HepG2 (cell line): ENCODE results near the gene HHEX. TPM values are rescaled to one million over a fixed set of nuclear protein-coding genes. Genes with fewer than 3 reads are reported as not detected.
A peak's percentile ranks its signal among the peaks of the same experiment; 100 is the strongest.

Experiments used
- CEBPG ChIP-seq: IDR thresholded peaks from 2 replicates; pipeline ENCODE4 v1.6.1; 2016
- CEBPZ ChIP-seq: IDR thresholded peaks from 2 replicates; pipeline ENCODE4 v1.6.1; 2012; ENCODE audit warnings: low read length, improper control_type of control experiment
- EED ChIP-seq: sonication (generic); formaldehyde crosslinking; IDR thresholded peaks from 2 replicates; pipeline ENCODE4 v1.5.0; 2020; ENCODE audit warnings: mild to moderate bottlenecking, missing genetic modification reagents
- ELF1 ChIP-seq: sonication (generic); formaldehyde crosslinking; IDR thresholded peaks from 2 replicates; pipeline ENCODE4 v1.4.0; 2020; ENCODE audit warnings: missing genetic modification reagents
- ETV5 ChIP-seq: IDR thresholded peaks from 2 replicates; pipeline ENCODE4 v1.6.1; 2018; ENCODE audit warnings: missing biosample characterization, missing genetic modification reagents, inconsistent platforms, borderline replicate concordance
- GFI1 ChIP-seq: sonication (generic); formaldehyde crosslinking; IDR thresholded peaks from 2 replicates; pipeline ENCODE4 v1.5.0; 2020; ENCODE audit warnings: missing genetic modification reagents, mild to moderate bottlenecking, borderline replicate concordance
- JUN ChIP-seq: sonication (generic); formaldehyde crosslinking; IDR thresholded peaks from 2 replicates; pipeline ENCODE4 v1.4.0; 2020; ENCODE audit warnings: mild to moderate bottlenecking, missing genetic modification reagents
- KLF16 ChIP-seq, 2 experiments: sonication (generic) in 1 of 2; formaldehyde crosslinking in 1 of 2; IDR thresholded peaks; 2 replicates each; pipeline versions ENCODE4 v1.6.1 to v1.8.0; 2016 to 2023; ENCODE audit warnings: missing genetic modification reagents in 2 of 2, missing compliant biosample characterization in 1 of 2
- MED8 ChIP-seq: sonication (generic); formaldehyde crosslinking; IDR thresholded peaks from 2 replicates; pipeline ENCODE4 v1.8.1; 2023; ENCODE audit warnings: mild to moderate bottlenecking, missing genetic modification reagents; ENCODE audit not compliant: insufficient replicate concordance
- MIXL1 ChIP-seq: IDR thresholded peaks from 2 replicates; pipeline ENCODE4 v1.6.1; 2016
- REPIN1 ChIP-seq: sonication (generic); formaldehyde crosslinking; IDR thresholded peaks from 2 replicates; pipeline ENCODE4 v1.8.0; 2022; ENCODE audit warnings: missing genetic modification reagents, low read depth, mild to moderate bottlenecking, borderline replicate concordance
- SP2 ChIP-seq: sonication (generic); formaldehyde crosslinking; IDR thresholded peaks from 2 replicates; pipeline ENCODE4 v1.5.1; 2020; ENCODE audit warnings: mild to moderate bottlenecking, missing genetic modification reagents
- SSRP1 ChIP-seq: IDR thresholded peaks from 2 replicates; pipeline ENCODE4 v1.6.1; 2016; ENCODE audit warnings: control low read depth
- TBP ChIP-seq: sonication (generic); formaldehyde crosslinking; IDR thresholded peaks from 2 replicates; pipeline ENCODE4 v1.5.0; 2020; ENCODE audit warnings: missing genetic modification reagents
- TSC22D2 ChIP-seq: sonication (generic); formaldehyde crosslinking; IDR thresholded peaks from 2 replicates; pipeline ENCODE4 v1.5.1; 2020; ENCODE audit warnings: missing genetic modification reagents, mild to moderate bottlenecking, borderline replicate concordance
- ZBED4 ChIP-seq: sonication (generic); formaldehyde crosslinking; IDR thresholded peaks from 2 replicates; pipeline ENCODE4 v1.4.0; 2020; ENCODE audit warnings: missing genetic modification reagents, borderline replicate concordance
- ZNF546 ChIP-seq: sonication (generic); formaldehyde crosslinking; conservative IDR thresholded peaks from 2 replicates; pipeline ENCODE4 v1.8.1; 2023; ENCODE audit warnings: mild to moderate bottlenecking, missing genetic modification reagents
- ZNF589 ChIP-seq: sonication (generic); formaldehyde crosslinking; conservative IDR thresholded peaks from 2 replicates; pipeline ENCODE4 v1.8.0; 2022; ENCODE audit warnings: mild to moderate bottlenecking, moderate library complexity, missing genetic modification reagents
- ZNF720 ChIP-seq: sonication (generic); formaldehyde crosslinking; IDR thresholded peaks from 2 replicates; pipeline ENCODE4 v1.4.0; 2020; ENCODE audit warnings: missing genetic modification reagents
- ZNF780A ChIP-seq: sonication (generic); formaldehyde crosslinking; IDR thresholded peaks from 2 replicates; pipeline ENCODE4 v1.8.0; 2022; ENCODE audit warnings: mild to moderate bottlenecking, missing genetic modification reagents, moderate library complexity
- polyA plus RNA-seq, 8 experiments: library from polyadenylated mRNA; depleted of rRNA in 3 of 8; stranded (reverse) in 7 of 8; unstranded in 1 of 8; fragments of >200 nt; fragmentation: Illumina TruSeq in 4 of 8; extraction: Trizol in 4 of 8; gene quantifications; 2 replicates each; pipeline versions ENCODE4 v1.2.1 to v1.2.3, GENCODE V29; 2011 to 2016; ENCODE audit warnings: low read depth in 4 of 8, missing spikeins in 1 of 8, mixed read lengths in 1 of 8; ENCODE audit not compliant: insufficient read depth in 1 of 8
- total RNA-seq, 5 experiments: library from RNA; depleted of rRNA; stranded (reverse); fragments of >200 nt; fragmentation: Illumina TruSeq; extraction: Trizol; gene quantifications; 2 replicates each; pipeline ENCODE4 v1.2.3, GENCODE V29; 2016; ENCODE audit warnings: low read depth in 1 of 5
- TF ChIP-seq, protein P1 (sequence below): sonication (generic); formaldehyde crosslinking; IDR thresholded peaks from 2 replicates; pipeline ENCODE4 v1.8.0; 2022; ENCODE audit warnings: missing genetic modification reagents, mild to moderate bottlenecking, moderate library complexity, borderline replicate concordance

The HHEX gene
- total and polyA plus RNA-seq, 2 of the 13 experiments (the other 11 are each of a cell fraction or from before 2014, with no cell fraction given) = 44.5 to 48.7 TPM

DNA sequence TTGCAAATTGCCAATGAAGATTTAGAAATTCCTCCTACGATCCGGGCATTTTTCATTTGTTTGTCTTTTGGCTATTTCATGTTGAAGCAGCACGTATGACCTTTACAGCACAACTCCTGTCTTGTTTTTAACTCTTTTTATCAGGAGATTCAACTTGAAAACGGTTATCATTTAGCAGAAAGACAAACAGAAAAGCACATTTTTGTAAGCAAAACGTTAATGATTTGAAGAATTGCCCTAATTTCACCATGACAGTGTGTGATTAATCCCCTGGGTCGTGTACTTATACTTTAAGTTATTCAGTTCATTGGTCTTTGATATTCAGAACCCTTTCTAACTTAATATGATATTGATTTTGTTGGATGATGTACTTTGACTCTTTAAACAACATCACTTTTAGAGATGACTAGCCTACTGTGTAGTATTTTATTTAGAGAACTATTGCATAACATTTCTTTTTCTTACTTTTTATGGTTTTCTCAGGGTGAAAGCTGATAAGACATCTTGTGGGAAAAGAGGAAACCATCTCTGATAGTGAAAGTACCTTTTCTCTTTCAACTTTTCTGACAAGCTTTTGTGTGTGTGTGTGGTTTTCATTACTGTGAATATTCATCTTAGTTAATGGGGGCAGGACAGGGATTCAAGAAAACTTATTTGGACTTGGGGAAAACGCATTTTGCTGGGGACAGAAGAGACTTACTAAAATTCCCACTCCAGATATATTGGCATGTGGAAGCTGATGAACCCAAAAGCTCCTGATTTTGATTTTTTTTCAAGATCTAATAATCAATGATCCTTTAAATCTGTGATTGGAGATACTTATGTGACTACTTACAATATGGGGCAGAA lies 8.1 kb downstream of the HHEX start (continued):
- no peak for TF ChIP-seq SSRP1 (CRISPR knock-in tag)
- peak; percentile 77; the same call in 1 of the 2 replicates for TF ChIP-seq GFI1 (CRISPR knock-in tag)
- TF ChIP-seq MIXL1 = peak; percentile 93
- TF ChIP-seq ZNF589 (CRISPR knock-in tag) = peak; percentile 42; the same call in 1 of the 2 replicates
- TF ChIP-seq TSC22D2 (CRISPR knock-in tag) = no peak
- TF ChIP-seq EED (CRISPR knock-in tag) = no peak
- TF ChIP-seq ETV5 (CRISPR knock-in tag) = peak; percentile 58; the same call in 1 of the 2 replicates
- no peak for TF ChIP-seq CEBPZ
- TF ChIP-seq, protein P1, sequence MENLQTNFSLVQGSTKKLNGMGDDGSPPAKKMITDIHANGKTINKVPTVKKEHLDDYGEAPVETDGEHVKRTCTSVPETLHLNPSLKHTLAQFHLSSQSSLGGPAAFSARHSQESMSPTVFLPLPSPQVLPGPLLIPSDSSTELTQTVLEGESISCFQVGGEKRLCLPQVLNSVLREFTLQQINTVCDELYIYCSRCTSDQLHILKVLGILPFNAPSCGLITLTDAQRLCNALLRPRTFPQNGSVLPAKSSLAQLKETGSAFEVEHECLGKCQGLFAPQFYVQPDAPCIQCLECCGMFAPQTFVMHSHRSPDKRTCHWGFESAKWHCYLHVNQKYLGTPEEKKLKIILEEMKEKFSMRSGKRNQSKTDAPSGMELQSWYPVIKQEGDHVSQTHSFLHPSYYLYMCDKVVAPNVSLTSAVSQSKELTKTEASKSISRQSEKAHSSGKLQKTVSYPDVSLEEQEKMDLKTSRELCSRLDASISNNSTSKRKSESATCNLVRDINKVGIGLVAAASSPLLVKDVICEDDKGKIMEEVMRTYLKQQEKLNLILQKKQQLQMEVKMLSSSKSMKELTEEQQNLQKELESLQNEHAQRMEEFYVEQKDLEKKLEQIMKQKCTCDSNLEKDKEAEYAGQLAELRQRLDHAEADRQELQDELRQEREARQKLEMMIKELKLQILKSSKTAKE (CRISPR knock-in tag) = peak; percentile 34; the same call in 1 of the 2 replicates
- peak; percentile 23; the same call in 1 of the 2 replicates for TF ChIP-seq ZBED4
- TF ChIP-seq ZNF720 (CRISPR knock-in tag) = no peak
- no peak for TF ChIP-seq SP2 (CRISPR knock-in tag)
- no peak for TF ChIP-seq ZNF780A (CRISPR knock-in tag)
- TF ChIP-seq KLF16 (CRISPR knock-in tag; IDR thresholded peaks at IDR 0.05) = peak in 1 of 2 experiments; percentile 43; a peak in 1 of 4 replicates
- TF ChIP-seq REPIN1 (CRISPR knock-in tag) = peak; percentile 38; the same call in 1 of the 2 replicates
- no peak for TF ChIP-seq TBP (CRISPR knock-in tag)
- peak; percentile 9 for TF ChIP-seq MED8 (CRISPR knock-in tag)
- TF ChIP-seq ELF1 (CRISPR knock-in tag) = 0 out of 2 replicates have a peak, but pooled peaks have one; percentile 24
- peak; percentile 88 for TF ChIP-seq CEBPG (CRISPR knock-in tag)
- TF ChIP-seq ZNF546 = no peak
- no peak for TF ChIP-seq JUN (CRISPR knock-in tag)
